NCI-H226 (cell line): ENCODE data around the gene SSX2IP.
"Not testable (repeated sequence)": the region's sequence is repeated elsewhere in the genome, so short reads cannot be mapped to it uniquely, and the experiment has no call there.

Experiments used
- DNase-seq: peaks from one replicate; pipeline ENCODE4 v3.0.0-alpha.2; 2015

The SSX2IP gene, protein sequence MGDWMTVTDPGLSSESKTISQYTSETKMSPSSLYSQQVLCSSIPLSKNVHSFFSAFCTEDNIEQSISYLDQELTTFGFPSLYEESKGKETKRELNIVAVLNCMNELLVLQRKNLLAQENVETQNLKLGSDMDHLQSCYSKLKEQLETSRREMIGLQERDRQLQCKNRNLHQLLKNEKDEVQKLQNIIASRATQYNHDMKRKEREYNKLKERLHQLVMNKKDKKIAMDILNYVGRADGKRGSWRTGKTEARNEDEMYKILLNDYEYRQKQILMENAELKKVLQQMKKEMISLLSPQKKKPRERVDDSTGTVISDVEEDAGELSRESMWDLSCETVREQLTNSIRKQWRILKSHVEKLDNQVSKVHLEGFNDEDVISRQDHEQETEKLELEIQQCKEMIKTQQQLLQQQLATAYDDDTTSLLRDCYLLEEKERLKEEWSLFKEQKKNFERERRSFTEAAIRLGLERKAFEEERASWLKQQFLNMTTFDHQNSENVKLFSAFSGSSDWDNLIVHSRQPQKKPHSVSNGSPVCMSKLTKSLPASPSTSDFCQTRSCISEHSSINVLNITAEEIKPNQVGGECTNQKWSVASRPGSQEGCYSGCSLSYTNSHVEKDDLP

DNA sequence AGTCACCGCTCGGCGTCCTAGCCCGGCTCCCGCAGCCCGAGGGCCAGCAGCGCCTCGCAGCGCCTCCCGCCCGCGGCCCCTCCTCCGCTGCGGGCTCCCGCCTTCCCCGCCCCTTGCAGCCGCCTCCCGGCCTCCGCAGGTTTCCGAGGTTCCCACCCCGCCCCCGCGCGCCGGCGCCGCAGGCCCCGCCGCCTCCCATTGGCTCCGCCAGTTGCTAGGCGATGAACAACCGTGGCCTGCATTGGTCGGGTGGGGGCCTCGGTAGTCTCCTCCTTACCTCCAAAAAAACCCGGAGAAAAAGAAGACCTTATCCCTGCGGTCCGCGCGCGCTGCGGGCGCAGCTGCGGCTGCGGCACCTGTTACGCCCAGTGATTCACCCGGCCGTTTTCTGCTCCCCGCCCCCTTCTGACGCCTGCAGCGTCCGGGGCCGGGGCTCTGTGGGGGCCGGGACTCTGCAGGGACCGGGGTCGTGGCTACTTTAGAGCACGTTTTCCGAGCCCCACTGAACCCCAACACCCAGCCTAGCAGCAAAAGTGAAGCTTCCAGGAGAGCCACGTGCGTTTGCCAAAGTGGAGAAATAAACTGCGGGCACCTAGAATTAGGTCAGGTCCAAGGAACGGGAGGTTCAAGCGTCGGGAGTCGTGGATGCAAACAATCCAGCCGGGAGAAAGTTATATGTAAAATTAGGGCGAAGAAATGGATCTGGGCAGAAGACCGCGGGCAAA, at the start of gene SSX2IP:
SSX2IP (minus strand) TSS at position 65 of the 725 bp plus-strand sequence. CDS start 19,242 bp downstream, outside the sequence.
- peak; percentile 93 for DNase-seq

DNA sequence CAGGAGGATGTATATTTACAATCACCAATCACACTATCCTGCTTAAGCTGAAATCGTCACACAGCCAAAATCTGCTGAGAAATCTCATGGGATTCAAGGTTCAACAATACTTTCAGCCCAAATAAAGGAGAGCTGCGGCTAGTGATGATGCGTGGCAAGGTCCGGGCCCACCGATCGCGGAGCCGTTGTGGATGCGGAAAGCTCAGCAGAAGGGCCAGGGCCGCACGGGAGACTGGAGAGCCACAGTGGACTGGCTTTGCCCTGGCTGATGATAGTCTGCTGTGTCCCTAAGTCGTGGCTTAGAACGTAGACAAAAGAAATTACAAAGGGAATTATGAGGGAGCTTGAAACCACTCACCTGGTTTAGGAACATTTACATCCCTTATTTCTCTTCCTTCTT, 48.0 kb upstream of the SSX2IP start:
- no peak for DNase-seq

DNA sequence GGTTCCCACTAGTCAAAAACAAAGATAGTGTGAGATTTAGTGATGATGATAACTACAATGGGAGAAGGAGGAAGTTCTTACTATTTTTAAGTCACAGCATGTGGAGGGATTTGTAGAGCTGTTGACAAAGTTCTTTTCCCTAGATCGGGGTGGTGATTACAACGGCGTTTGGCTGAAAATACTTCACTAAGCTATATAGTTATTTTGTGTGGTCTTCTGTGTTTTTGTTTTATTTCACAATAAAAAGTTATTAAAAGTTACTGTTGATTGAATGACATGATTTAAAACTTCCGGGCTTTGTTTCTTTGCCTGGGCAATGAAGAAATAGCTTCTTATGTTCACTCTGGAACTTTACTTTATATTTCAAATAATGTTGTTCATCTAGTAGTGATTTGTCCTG, 47.3 kb upstream of the SSX2IP start:
- no peak for DNase-seq

DNA sequence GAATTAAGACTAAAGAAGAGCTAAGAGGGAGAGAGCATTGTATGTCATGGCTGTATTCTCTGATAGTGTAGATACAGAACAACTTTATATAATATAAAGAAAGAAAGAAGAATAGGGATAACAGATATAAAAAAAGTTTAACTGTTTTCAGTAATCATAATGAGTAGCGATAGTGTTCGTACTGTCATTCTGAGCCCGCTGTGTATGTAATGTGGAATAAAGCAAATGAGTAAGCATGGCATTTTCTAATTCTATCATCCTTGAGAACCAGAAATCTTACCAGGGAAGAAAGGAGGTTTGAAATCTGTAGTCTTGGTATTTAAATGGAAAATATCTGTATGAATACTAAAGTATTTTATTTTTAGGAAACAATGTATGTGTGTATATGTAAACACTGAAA, 46.7 kb upstream of the SSX2IP start:
- no peak for DNase-seq

DNA sequence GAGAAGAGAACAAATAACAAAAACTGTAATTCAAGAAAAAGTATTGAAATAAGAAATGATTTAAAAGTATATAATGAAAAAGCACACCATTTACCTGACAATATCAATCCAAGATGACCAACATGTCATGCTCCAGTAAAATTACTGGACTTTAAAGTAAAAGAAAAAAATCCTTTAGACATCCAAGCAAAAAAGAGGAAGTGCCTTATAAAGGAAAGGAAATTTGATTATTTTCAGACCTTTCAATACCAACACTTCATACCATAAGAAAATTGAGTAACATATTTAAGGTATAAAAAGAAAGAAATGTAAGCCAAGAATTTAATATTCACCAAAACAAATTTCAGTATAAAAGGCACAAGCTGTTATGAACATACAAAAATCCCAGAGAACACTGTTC, 46.2 kb upstream of the SSX2IP start:
- no peak for DNase-seq

DNA sequence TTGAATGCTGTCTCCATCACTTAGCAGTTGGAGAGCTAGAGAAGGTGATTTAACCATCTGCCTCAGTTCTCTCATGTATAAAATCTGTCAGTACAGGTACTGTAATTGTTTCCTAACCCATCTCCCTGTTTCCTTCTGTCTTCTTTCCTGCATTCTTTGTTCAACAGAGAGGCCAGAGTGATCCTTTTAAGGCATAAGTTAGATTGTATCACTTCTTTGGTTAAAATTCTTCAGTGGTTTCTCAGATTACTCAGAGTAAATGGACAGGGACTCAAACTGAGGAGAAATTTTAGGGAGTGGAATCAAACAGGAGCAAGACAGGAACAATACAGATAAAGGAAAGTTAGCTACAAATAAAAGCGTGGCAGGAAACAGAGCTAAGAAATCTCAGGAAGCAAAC, 45.2 kb upstream of the SSX2IP start:
- DNase-seq: no peak

DNA sequence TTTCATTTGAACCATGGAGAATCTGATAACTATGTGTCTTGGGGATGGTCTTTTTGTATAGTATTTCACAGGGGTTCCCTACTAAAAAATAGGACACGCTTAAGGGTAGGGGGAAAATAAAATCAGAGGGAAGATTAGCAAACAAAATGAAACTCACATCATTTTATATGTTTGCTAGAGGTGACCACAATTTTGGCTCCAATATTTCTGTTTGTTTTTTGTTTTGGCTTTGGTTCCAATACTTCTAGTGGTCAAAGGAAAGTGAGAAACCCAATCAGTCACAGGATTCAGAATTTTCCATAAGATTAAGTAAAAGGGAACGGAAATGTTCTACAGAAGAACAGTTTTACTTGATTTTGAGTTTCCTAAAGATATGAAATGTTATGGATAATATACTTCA, 42.3 kb upstream of the SSX2IP start:
- DNase-seq: no peak

DNA sequence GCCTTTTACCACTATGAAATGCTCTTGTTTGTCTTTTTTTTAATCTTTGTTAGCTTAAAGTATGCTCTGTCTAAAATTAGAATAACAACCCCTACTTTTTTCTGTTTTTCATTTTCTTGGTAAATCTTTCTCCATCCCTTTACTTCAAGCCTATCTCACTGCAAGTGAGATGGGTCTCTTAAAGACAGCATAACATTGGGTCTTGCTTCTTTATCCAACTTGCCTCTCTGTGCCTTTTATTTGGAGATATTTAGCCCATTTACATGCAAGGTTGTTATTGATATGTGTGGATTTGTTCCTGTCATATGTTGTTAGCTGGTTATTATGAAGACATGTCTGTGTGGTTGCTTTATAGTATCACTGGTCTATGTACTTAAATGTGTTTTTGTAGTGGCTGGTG, 41.3 kb upstream of the SSX2IP start:
- DNase-seq: no peak

DNA sequence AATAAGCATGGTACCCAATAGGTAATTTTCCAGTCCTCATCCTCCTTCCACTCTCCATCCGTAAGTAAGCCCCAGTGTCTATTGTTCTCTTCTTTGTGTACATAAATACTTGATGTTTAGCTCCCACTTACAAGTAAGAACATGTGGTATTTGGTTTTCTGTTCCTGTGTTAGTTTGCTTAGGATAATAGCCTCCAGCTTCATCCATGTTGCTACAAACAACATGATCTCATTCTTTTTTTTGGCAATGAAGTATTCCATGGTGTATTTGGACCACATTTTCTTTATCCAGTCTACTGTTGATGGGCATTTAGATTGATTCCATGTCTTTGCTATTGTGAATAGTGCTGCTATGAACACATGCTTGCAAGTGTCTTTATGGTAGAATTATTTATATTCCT, 37.5 kb upstream of the SSX2IP start:
- not testable (repeated sequence) for DNase-seq

DNA sequence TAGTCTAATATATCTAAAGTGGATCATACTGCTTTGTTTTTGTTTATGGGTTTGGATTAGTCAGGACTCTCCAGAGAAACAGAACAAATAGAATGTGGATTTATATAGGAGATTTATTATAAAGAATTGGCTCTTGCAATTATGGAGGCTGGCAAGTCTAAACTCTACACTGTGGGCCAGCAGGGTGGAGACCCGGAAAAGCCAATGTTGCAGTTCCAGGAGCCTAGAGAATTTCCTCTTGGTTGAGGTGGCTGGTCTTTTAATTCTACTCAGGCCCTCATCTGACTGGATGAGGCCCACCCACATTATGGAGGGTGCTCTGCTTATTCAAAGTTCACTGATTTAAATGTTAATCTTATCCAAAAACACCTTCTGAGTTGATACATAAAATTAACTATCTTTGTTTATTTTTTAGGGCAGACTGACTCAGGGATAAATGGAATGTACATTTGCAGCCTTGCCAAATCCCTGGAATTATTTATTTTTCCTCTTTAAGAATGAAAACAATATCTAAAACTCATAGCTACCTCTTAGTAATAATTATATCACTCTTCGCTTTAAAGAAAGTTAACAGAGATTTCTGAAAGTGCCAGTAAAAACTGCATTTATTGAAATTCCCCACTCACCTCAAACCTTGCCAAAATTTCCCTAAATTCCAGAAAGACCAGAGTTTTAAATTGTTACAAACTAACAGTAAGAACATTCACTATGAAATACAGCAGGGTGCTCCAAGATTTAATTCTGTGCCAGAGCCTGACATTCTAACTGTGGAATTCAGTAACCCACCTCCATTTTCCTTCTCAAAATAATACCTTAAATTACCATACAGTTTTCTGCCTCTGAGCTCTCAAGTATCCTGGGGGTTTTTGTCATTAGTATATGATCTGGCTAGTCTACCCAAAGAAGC, 36.6 kb upstream of the SSX2IP start:
- DNase-seq: peak; percentile 7

DNA sequence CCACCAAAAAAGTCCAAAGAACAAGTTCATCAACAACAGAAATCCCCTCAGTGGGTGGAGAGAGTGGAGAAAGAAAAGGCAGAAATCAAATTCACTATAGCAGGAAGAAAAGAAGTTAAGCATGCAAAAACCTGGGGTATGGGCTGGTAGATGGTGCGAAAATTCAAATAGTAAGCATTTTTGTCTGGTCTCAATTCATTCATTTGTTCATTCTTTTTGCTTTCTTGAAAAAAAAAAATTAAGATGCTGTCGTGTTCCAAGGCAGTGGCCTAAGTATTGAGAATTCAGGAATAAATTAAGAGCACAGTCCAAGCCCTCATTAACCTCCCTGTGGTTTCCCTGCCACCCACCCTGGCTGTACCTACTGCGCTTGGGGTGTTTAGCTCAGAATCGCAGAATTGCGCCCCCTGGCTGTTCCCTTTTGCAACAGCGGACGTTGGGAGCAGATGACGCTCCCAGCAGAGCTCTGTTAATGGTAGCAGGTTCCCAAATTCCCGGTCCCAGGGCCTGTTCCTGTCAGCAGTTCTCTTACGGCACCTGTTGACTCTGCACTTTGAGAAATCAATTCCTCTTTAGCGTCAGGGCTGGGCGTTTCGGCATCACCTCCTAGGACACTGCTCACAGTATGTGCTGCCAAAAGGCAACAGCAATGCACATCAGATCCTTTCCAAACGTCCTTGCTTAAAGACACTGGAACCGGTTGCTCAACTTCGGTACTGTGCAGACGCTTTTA, 34.0 kb upstream of the SSX2IP start:
- DNase-seq: no peak

DNA sequence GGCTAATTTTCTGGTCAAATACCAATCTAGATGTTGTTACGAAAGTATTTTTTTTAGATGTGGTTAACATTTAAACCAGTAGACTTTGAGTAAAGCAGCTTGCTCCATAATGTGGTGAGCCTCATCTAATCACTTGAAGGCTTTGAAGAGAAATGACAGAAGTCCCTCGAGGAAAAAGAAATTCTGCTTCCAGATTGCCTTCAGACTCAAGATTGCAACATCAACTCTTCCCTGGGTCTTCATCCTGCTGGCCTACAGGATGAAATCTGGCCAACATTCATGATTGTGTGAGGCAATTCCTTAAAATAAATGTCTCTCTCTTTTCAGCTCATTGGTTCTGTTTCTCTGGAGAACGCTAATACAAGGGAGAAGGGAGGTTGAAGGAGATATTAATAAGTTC, 32.5 kb upstream of the SSX2IP start:
- DNase-seq: no peak

DNA sequence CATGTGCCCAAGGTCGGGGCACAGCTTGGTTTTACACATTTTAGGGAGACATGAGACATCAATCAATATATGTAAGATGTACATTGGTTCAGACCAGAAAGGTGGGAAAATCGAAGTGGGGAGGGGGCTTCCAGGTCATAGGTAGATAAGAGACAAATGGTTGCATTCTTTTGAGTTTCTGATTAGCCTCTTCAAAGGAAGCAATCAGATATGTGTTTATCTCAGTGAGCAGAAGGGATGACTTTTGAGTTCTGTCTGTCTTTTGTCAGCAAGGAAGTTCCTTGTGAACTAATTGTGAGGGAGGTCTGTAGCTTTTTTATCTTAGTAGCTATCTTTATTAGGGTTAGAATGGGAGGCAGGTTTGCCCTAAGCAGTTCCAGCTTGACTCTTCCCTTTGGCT, 31.6 kb upstream of the SSX2IP start:
- not testable (repeated sequence) for DNase-seq

DNA sequence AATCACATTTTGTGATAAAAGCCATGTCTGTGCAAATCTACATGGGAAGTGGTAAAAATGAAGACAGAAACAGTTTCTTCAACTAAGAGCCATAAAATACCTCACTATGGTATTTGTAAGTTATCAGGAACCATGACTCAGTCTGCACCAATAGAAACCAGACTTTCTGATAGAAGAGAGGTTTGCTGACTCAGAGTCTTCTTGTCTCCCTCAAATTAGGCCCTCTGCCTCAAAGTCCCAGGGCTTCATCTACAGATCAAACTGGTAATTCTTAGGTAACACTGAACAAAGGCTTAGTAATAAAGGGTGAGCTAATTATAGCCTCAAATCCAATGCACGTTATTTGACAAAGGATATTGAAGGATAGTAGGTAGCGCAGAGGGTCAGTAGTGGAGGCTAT, 30.9 kb upstream of the SSX2IP start:
- DNase-seq: peak; percentile 61

DNA sequence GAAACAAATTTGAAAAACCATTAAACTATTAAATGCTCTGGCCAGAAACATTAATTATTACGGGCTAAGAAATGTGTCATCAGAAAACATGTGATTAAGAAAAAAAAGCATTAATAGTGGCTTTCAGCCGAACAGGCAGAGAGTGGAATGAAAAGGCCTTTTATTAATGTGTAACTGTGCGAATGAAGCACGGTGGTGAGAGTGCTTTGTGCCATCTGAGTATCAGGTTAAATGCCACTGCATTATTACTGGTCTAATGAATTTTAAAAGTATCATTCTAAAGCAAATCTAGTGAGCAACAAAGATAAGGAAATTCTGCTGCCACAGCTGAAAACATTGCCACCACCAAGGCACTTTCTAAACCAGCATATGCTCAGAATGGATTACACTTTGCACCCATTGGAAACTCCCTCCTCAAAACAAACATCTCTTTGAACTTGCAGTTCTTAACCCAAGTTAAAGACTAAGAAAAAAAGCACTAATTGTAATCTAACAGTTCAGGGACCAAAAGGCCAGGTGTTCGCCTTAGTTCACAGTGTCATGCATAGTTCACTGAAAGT, 30.0 kb upstream of the SSX2IP start:
- DNase-seq: no peak

DNA sequence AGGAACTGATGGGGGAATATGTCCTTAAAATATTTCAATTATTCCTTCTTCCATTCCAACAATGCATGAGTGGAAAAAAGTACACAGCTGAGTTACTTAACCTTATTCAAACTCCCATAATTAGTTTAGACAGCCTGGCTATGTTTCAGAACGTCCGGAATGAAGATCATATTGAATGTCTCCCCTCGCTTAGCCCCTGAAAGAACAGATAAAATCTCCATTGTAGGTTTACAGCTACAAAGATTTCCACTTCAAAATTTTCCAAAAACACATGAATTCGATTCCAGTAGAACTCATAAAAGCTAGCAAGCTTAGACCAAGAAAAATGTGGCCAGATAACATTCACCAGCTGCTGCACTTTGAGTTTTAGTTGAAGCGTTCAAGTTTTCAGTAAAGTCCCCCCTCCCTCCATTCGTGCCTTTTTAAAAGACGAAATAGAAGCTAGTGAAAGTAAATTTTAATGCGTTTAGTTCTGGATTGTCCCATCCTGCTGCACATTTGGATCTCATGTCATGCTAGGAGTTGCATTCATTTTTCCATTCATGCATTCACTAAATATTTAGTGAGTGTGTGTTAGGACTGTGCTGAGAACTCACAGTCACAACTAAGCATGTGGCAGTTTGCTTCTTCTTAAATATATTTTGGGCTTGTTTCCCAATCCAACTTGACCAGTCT, 29.4 kb upstream of the SSX2IP start:
- DNase-seq: no peak

DNA sequence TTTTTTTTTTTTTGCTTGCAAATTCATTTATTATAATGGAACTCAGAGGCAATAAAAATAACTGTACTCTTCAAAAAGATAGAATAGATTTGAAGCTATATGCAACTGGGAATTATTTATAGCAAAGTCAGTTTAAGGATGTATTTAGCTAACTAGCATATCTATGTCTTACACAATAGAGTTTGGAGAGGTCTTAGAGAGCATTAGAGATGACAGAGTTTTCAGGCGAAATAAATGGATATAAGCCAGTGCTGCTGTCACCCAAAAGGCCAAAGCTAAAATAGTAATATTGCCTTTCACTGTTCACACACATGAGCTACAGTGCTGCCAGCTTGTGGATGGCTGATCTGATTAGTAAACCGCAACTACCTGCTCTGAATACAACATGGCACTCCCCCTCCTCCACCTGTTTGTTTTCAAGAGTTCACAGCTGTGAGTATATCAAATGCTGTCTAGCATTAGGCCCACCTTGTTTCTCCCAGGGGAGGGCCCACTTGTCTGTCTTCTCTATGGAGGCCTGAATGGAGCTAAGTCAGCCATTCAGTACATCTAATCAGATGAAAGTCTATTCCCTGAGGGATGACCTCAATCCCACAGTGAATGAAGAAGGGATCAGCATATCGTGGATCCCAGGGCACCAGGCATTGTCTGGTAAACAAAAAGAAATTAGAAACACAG, 25.2 kb upstream of the SSX2IP start:
- no peak for DNase-seq

DNA sequence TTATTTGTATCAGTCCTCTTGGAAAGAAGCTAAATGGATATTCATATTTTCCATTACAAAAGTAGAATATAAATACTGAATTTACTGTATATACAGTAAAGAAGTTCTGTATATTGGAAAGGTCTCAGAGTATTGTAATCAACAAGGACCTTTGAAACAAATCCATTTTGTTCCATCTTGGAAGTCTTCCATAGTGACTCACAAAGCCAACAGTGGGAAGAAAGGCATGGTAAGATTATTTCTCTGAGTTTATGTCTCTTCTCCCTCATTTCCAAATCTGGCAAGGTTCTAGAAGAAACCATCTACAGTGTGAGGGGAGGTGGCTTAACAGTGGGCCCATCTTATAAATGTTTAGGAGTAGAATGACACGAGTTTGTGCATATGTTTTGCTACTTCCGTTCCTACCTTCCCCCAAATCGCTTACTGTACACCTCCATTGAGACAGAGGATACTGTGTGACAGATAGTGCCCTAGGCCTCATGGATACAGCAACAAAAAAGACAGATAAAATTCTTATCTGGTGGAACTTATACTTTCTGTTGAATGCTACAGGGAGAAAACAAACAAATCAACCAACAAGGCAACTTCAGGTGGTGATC, 22.1 kb upstream of the SSX2IP start:
- peak; percentile 55 for DNase-seq

DNA sequence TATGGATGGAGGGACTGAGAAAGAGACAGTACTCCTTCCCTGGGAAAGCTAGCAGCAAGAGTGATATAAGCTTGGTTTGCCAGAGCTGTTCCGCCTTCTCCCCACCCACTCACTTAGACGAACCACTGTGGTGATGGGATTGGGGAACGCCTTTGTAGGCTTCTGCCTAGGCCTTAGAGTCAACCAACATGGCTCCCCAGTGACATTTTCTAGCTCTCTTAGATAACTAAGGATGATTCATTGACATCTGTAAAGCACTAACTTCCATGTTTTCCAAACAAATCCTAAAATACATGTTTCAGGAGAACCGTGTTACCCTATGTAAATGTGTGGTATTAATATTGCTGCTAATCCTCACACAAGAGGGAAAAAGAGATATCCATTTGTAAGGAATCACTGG, 21.6 kb upstream of the SSX2IP start:
- no peak for DNase-seq

DNA sequence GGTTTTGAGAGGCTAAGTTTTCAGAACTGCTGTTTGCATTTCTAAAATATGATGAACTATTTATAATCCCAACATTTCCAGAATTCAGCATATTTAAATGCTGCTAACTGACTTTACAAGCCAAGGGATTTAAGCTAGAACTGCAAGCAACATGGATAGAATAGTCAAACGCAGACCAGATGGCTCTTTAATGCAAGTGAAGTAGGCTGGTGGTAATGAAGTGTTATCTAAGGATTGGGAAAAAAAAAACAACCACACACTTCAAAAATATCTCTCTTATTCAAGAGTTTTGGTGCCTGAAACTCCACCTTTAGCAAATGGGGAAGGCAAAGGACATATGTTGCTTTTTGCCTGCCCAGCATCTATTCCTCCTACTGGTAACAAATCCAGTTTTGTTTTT, 20.9 kb upstream of the SSX2IP start:
- DNase-seq: no peak
